IMR-90 (cell line): ENCODE measurements around the gene PRSS53. TPM values are rescaled to one million over a fixed set of nuclear protein-coding genes. Genes with fewer than 3 reads are reported as not detected.

Experiments used
- ATAC-seq: fragments of 200-7000 bp; cut with Tn5 transposase; 2 replicates; pipeline ENCODE4 v1.9.1; 2020; ENCODE audit warnings: low read depth, mild to moderate bottlenecking, moderate library complexity
- BruUV-seq: library from RNA; stranded (reverse); fragments of 400-500 nt; replicated peaks from 2 replicates; lab custom pipeline; 2021; lab: Mats Ljungman, UMichigan
- CTCF ChIA-PET: fragments of 300-600 bp; formaldehyde crosslinking; extraction: SDS; loops from one replicate; lab custom pipeline; 2021; ENCODE audit warnings: antibody characterized with exemption; lab: Yijun Ruan, JAX
- POLR2A ChIA-PET: fragments of 300-600 bp; sonication (Branson Sonifier 250); formaldehyde crosslinking; loops from one replicate; lab custom pipeline; 2022; ENCODE audit warnings: antibody characterized with exemption; ENCODE audit not compliant: unreplicated experiment; lab: Charles Lee
- DNase-seq: peaks from one replicate; pipeline ENCODE4 v3.0.0; 2013
- H2AFZ ChIP-seq: replicated peaks from 2 replicates; pipeline ENCODE3; 2013; ENCODE audit warnings: low read length, mild to moderate bottlenecking; ENCODE audit not compliant: poor library complexity
- H2AK5ac ChIP-seq: 2 replicates; pipeline ENCODE4 v1.6.1; 2013; ENCODE audit warnings: low read depth, low read length, inconsistent platforms
- H2AK9ac ChIP-seq: replicated peaks from 2 replicates; pipeline ENCODE3; 2013; ENCODE audit warnings: mild to moderate bottlenecking, low read depth, low read length, moderate library complexity; ENCODE audit not compliant: poor library complexity
- H2BK120ac ChIP-seq: 2 replicates; pipeline ENCODE4 v1.6.1; 2013; ENCODE audit warnings: low read depth, low read length, inconsistent platforms
- H2BK15ac ChIP-seq: 3 replicates; pipeline ENCODE4 v1.6.1; 2013; ENCODE audit warnings: low read depth, low read length, inconsistent platforms
- H2BK20ac ChIP-seq: 2 replicates; pipeline ENCODE4 v1.6.1; 2013; ENCODE audit warnings: low read depth, mild to moderate bottlenecking, inconsistent platforms, low read length, moderate library complexity
- H2BK5ac ChIP-seq: 2 replicates; pipeline ENCODE4 v1.6.1; 2013; ENCODE audit warnings: mild to moderate bottlenecking, low read depth, low read length, inconsistent platforms; ENCODE audit not compliant: poor library complexity, severe bottlenecking
- H3K14ac ChIP-seq: replicated peaks from 2 replicates; pipeline ENCODE4 v1.6.1; 2013; ENCODE audit warnings: low read depth, low read length, inconsistent platforms
- H3K18ac ChIP-seq: 2 replicates; pipeline ENCODE4 v1.6.1; 2013; ENCODE audit warnings: low read depth, low read length, control low read depth
- H3K23ac ChIP-seq: 2 replicates; pipeline ENCODE4 v1.6.1; 2013; ENCODE audit warnings: low read depth, low read length, inconsistent platforms
- H3K27ac ChIP-seq: 2 replicates; pipeline ENCODE4 v1.5.1; 2013; ENCODE audit warnings: mild to moderate bottlenecking, control low read depth, low read length; ENCODE audit not compliant: insufficient read depth
- H3K27me3 ChIP-seq: 2 replicates; pipeline ENCODE4 v1.6.1; 2013; ENCODE audit warnings: low read length; ENCODE audit not compliant: control insufficient read depth, insufficient read depth
- H3K36me3 ChIP-seq: 2 replicates; pipeline ENCODE4 v1.6.1; 2013; ENCODE audit warnings: low read length, mixed read lengths; ENCODE audit not compliant: control insufficient read depth, insufficient read depth
- H3K4ac ChIP-seq: 2 replicates; pipeline ENCODE4 v1.6.1; 2013; ENCODE audit warnings: low read depth, low read length, inconsistent platforms
- H3K4me1 ChIP-seq: 2 replicates; pipeline ENCODE4 v1.6.1; 2013; ENCODE audit warnings: low read length, mixed read lengths; ENCODE audit not compliant: control insufficient read depth, insufficient read depth
- H3K4me2 ChIP-seq: 2 replicates; pipeline ENCODE4 v1.6.1; 2013; ENCODE audit warnings: low read depth, mild to moderate bottlenecking, control low read depth, low read length, moderate library complexity
- H3K4me3 ChIP-seq: 2 replicates; pipeline ENCODE4 v1.5.1; 2013; ENCODE audit warnings: low read depth, mild to moderate bottlenecking, control low read depth, low read length, moderate library complexity; ENCODE audit not compliant: insufficient read depth
- H3K56ac ChIP-seq: 2 replicates; pipeline ENCODE4 v1.6.1; 2013; ENCODE audit warnings: low read length, inconsistent platforms; ENCODE audit not compliant: insufficient read depth; ENCODE audit errors: extremely low read depth
- H3K79me1 ChIP-seq, 2 experiments: 2 replicates each; pipeline ENCODE4 v1.6.1; 2013; ENCODE audit warnings: low read length in 2 of 2, inconsistent platforms in 1 of 2, low read depth in 1 of 2
- H3K9ac ChIP-seq: 2 replicates; pipeline ENCODE4 v1.6.1; 2013; ENCODE audit warnings: low read depth, low read length, control low read depth
- H3K9me1 ChIP-seq: 2 replicates; pipeline ENCODE4 v1.6.1; 2013; ENCODE audit warnings: low read length, inconsistent platforms; ENCODE audit not compliant: insufficient read depth
- H3K9me3 ChIP-seq: 2 replicates; pipeline ENCODE4 v1.6.1; 2013; ENCODE audit warnings: low read length; ENCODE audit not compliant: control insufficient read depth, insufficient read depth
- H4K20me1 ChIP-seq: 2 replicates; pipeline ENCODE4 v1.6.1; 2013; ENCODE audit warnings: low read length, inconsistent platforms; ENCODE audit not compliant: insufficient read depth
- H4K5ac ChIP-seq: 2 replicates; pipeline ENCODE4 v1.6.1; 2013; ENCODE audit warnings: mild to moderate bottlenecking, low read depth, low read length, control low read depth
- H4K8ac ChIP-seq, 2 experiments: 2 replicates each; pipeline ENCODE4 v1.6.1; 2013; ENCODE audit warnings: low read depth in 2 of 2, low read length in 2 of 2, control low read depth in 1 of 2, inconsistent platforms in 1 of 2
- H4K91ac ChIP-seq: 2 replicates; pipeline ENCODE4 v1.6.1; 2013; ENCODE audit warnings: low read depth, low read length, inconsistent platforms; ENCODE audit not compliant: insufficient read depth
- BHLHE40 ChIP-seq: fragments of 150-350 bp; IDR thresholded peaks from 2 replicates; pipeline ENCODE4 v1.6.1; 2016; ENCODE audit warnings: mild to moderate bottlenecking, low read depth, low read length
- CEBPB ChIP-seq: IDR thresholded peaks from 2 replicates; pipeline ENCODE4 v1.6.1; 2012; ENCODE audit warnings: low read depth, low read length, improper control_type of control experiment
- CHD1 ChIP-seq: IDR thresholded peaks from 2 replicates; pipeline ENCODE4 v1.6.1; 2012; ENCODE audit warnings: low read depth, low read length, improper control_type of control experiment
- CTCF ChIP-seq: conservative IDR thresholded peaks from 2 replicates; pipeline ENCODE4 v1.5.1; 2012; ENCODE audit warnings: mild to moderate bottlenecking, low read depth, low read length, improper control_type of control experiment
- FOS ChIP-seq: fragments of 150-350 bp; IDR thresholded peaks from 2 replicates; pipeline ENCODE4 v1.6.1; 2016; ENCODE audit warnings: low read depth, low read length
- MAFK ChIP-seq: IDR thresholded peaks from 2 replicates; pipeline ENCODE4 v1.6.1; 2012; ENCODE audit warnings: low read depth, low read length, improper control_type of control experiment
- MAZ ChIP-seq: IDR thresholded peaks from 2 replicates; pipeline ENCODE4 v1.6.1; 2012; ENCODE audit warnings: low read depth, mild to moderate bottlenecking, low read length, improper control_type of control experiment, moderate library complexity, borderline replicate concordance
- MXI1 ChIP-seq: IDR thresholded peaks from 2 replicates; pipeline ENCODE4 v1.6.1; 2012; ENCODE audit warnings: low read depth, mild to moderate bottlenecking, low read length, moderate library complexity, borderline replicate concordance
- NFE2L2 ChIP-seq: fragments of 150-350 bp; IDR thresholded peaks from 2 replicates; pipeline ENCODE4 v1.6.1; 2016; ENCODE audit warnings: low read depth, mild to moderate bottlenecking, low read length
- POLR2A ChIP-seq: IDR thresholded peaks from 2 replicates; pipeline ENCODE4 v1.6.1; 2012; ENCODE audit warnings: mild to moderate bottlenecking, low read depth, low read length
- RAD21 ChIP-seq: IDR thresholded peaks from 2 replicates; pipeline ENCODE4 v1.6.1; 2012; ENCODE audit warnings: low read length, improper control_type of control experiment
- RCOR1 ChIP-seq: IDR thresholded peaks from 2 replicates; pipeline ENCODE4 v1.6.1; 2012; ENCODE audit warnings: mild to moderate bottlenecking, low read length, improper control_type of control experiment; ENCODE audit not compliant: insufficient replicate concordance
- RFX5 ChIP-seq: IDR thresholded peaks from 2 replicates; pipeline ENCODE4 v1.8.0; 2012; ENCODE audit warnings: low read depth, mild to moderate bottlenecking, low read length, moderate library complexity
- SMC3 ChIP-seq: fragments of 150-350 bp; IDR thresholded peaks from 2 replicates; pipeline ENCODE4 v1.6.1; 2016; ENCODE audit warnings: low read depth, mild to moderate bottlenecking, antibody characterized with exemption, low read length, moderate library complexity
- WGBS, 2 experiments: methylation state at CpG; one replicate each; pipeline versions ENCODE4 v1.1.5 to v1.1.7; 2013; ENCODE audit warnings: missing lambda C conversion rate in 2 of 2; ENCODE audit not compliant: insufficient read length in 1 of 2; ENCODE audit errors: extremely low coverage in 2 of 2; 5-methylcytosine and 5-hydroxymethylcytosine counted together
- dilution Hi-C: fragments of 300-500 bp; cut with HindIII; formaldehyde crosslinking; loops from one replicate; pipeline ENCODE4 v1.14.3; 2018; ENCODE audit warnings: low sequenced_read_pairs; ENCODE audit not compliant: unreplicated experiment
- in situ Hi-C: fragments of 300-500 bp; cut with MboI; formaldehyde crosslinking; loops from 3 replicates; pipeline ENCODE4 v1.14.3; 2019; ENCODE audit warnings: low sequenced_read_pairs, inconsistent platforms, mixed read lengths
- intact Hi-C: fragments of 100-400 bp; cut with micrococcal nuclease; formaldehyde crosslinking; loops from 2 replicates; pipeline ENCODE4 v1.10.0; 2022
- polyA plus RNA-seq, 3 experiments: library from polyadenylated mRNA; depleted of rRNA; stranded (reverse); fragments of >200 nt; gene quantifications; 2 replicates each; pipeline ENCODE4 v1.2.3, GENCODE V29; 2012; ENCODE audit warnings: low replicate concordance in 1 of 3
- total RNA-seq: library from RNA; depleted of rRNA; stranded (reverse); fragments of >200 nt; gene quantifications from 2 replicates; pipeline ENCODE4 v1.2.3, GENCODE V29; 2012
- TF ChIP-seq, protein P1 (sequence below): fragments of 150-350 bp; IDR thresholded peaks from 2 replicates; pipeline ENCODE4 v1.6.1; 2017; ENCODE audit warnings: mild to moderate bottlenecking, antibody characterized with exemption, low read length, low read depth
- TF ChIP-seq, protein P2 (sequence below): fragments of 150-350 bp; IDR thresholded peaks from 2 replicates; pipeline ENCODE4 v1.6.1; 2016; ENCODE audit warnings: low read depth, mild to moderate bottlenecking, low read length, moderate library complexity, borderline replicate concordance

Gene PRSS53
- total and polyA plus RNA-seq, 2 of the 4 experiments (the other 2 are of a cell fraction): 0.72 to 5.9 TPM

DNA sequence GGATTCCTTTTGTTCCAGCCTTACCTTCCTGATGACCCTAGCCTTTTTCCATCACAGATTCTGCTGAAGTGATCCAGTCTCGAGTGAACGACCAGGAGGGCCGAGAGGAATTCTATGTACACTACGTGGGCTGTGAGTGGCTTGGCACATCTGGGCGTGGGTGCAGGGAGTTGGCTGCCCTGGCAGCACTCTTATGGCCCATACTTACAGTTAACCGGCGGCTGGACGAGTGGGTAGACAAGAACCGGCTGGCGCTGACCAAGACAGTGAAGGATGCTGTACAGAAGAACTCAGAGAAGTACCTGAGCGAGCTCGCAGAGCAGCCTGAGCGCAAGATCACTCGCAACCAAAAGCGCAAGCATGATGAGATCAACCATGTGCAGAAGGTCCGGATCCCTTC is 31.4 kb upstream of the PRSS53 start:
- in situ Hi-C loops: no loop called here
- WGBS, 2 experiments: 92% methylated on average over 10 of the region's 16 CpGs; no CpG with 5 or more reads in 1 of the 2 experiments
- no peak overlapping the region for H2AK9ac ChIP-seq
- no peak overlapping the region for H3K56ac ChIP-seq
- H2BK20ac ChIP-seq: no peak overlapping the region
- TF ChIP-seq RFX5: no peak
- TF ChIP-seq FOS: no peak
- TF ChIP-seq, protein P1, sequence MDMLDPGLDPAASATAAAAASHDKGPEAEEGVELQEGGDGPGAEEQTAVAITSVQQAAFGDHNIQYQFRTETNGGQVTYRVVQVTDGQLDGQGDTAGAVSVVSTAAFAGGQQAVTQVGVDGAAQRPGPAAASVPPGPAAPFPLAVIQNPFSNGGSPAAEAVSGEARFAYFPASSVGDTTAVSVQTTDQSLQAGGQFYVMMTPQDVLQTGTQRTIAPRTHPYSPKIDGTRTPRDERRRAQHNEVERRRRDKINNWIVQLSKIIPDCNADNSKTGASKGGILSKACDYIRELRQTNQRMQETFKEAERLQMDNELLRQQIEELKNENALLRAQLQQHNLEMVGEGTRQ: no peak
- no peak for TF ChIP-seq CTCF
- TF ChIP-seq MAFK: no peak
- no peak for TF ChIP-seq RAD21
- TF ChIP-seq RCOR1: no peak
- TF ChIP-seq CEBPB: no peak
- no peak for TF ChIP-seq CHD1
- no peak for TF ChIP-seq MXI1
- TF ChIP-seq NFE2L2: no peak
- TF ChIP-seq SMC3: no peak
- no peak for TF ChIP-seq POLR2A
- TF ChIP-seq, protein P2, sequence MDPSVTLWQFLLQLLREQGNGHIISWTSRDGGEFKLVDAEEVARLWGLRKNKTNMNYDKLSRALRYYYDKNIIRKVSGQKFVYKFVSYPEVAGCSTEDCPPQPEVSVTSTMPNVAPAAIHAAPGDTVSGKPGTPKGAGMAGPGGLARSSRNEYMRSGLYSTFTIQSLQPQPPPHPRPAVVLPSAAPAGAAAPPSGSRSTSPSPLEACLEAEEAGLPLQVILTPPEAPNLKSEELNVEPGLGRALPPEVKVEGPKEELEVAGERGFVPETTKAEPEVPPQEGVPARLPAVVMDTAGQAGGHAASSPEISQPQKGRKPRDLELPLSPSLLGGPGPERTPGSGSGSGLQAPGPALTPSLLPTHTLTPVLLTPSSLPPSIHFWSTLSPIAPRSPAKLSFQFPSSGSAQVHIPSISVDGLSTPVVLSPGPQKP: no peak
- TF ChIP-seq BHLHE40: no peak
- TF ChIP-seq MAZ: no peak
- peaks cover 17% of the 10 kb centered on the region for H3K36me3 ChIP-seq
- H4K20me1 ChIP-seq: peaks cover 9% of the 10 kb centered on the region
- H2AFZ ChIP-seq: no peak overlapping the region
- no peak overlapping the region for H4K5ac ChIP-seq
- no peak overlapping the region for H3K23ac ChIP-seq
- POLR2A ChIA-PET: no interaction called here
- no TSS peak for BruUV-seq
- H3K9ac ChIP-seq: no peak overlapping the region
- H3K27ac ChIP-seq: no peak overlapping the region
- H3K9me3 ChIP-seq: no peaks in the 10 kb centered on the region
- 0 out of 2 replicates have a peak, but pooled peaks cover 3% of the 10 kb centered on the region for H3K4me1 ChIP-seq
- H3K9me1 ChIP-seq: peaks cover 3% of the 10 kb centered on the region; the same call in 1 of the 2 replicates
- ATAC-seq (no peak), DNase-seq (no peak)
- no peak overlapping the region for H3K4me2 ChIP-seq
- H3K14ac ChIP-seq: no peak overlapping the region
- H4K8ac ChIP-seq: no peak overlapping the region
- no peak overlapping the region for H3K4ac ChIP-seq
- peaks cover 22 to 47% of the 10 kb centered on the region in 2 experiments for H3K79me1 ChIP-seq
- H2AK5ac ChIP-seq: no peak overlapping the region
- dilution Hi-C loops: no loop called here
- no peak overlapping the region for H2BK15ac ChIP-seq
- H2BK120ac ChIP-seq: no peak overlapping the region
- H2BK5ac ChIP-seq: no peak overlapping the region
- no peak overlapping the region for H3K4me3 ChIP-seq
- no peaks in the 10 kb centered on the region for H3K27me3 ChIP-seq
- CTCF ChIA-PET: interaction anchor here (0.7 kb wide), 1 partner anchor 22 kb away, joined by 3 read pairs; no protein-coding TSS in a partner anchor
- intact Hi-C loops: no loop called here
- no peak overlapping the region for H3K18ac ChIP-seq
- no peak overlapping the region for H4K91ac ChIP-seq
